Measurements from ENCODE around the gene CXCL8. TPM values are rescaled to one million over a fixed set of nuclear protein-coding genes. Genes with fewer than 3 reads are reported as not detected.

Gene CXCL8
- total and polyA plus RNA-seq, 4 donors: 0.33 to 3.8 (median 1.1) TPM

GRCh38 chr4:73780243-73780642 is 39.9 kb downstream of the CXCL8 start (continued):
- TF ChIP-seq CTCF (IDR thresholded peaks at IDR 0.05; ENCODE audit: low read depth, low read length, missing input control): no peak
- TF ChIP-seq, protein P1, sequence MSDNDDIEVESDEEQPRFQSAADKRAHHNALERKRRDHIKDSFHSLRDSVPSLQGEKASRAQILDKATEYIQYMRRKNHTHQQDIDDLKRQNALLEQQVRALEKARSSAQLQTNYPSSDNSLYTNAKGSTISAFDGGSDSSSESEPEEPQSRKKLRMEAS (IDR thresholded peaks at IDR 0.05): no peak
- no peak for TF ChIP-seq HNF4A (conservative IDR thresholded peaks at IDR 0.05)
- no peak for TF ChIP-seq NR2F2 (IDR thresholded peaks at IDR 0.05)
- TF ChIP-seq FOXA2 (IDR thresholded peaks at IDR 0.05): no peak

DNA sequence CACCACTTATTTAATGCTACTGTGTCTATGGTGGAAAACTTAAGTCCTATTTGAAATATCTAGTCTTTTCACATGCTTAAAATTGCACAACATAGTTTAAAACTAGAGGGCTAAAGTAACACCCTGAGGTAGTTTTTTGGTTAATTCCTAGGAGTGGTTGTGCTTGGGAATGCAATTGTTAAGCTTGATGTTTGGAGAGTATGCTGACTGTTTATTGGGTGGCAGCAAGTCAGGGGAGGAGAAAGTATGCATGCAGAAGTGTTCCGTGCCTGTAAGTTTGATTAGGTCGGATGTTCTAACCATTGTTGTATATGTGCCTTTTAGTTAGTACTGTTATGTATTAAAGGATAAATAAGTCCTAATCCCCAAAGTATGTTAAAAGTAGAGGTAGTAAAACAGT is 40.5 kb downstream of the CXCL8 start:
- 71% methylated on average over 2 of the region's 2 CpGs for WGBS
- Histone ChIP-seq H3K9ac (ENCODE audit: low read depth in 1 of 2, low read length in 2 of 2) (no peak overlapping the region), H3K27me3 (ENCODE audit: control insufficient read depth in 4 of 4, insufficient read depth in 4 of 4, low read length in 3 of 4) (no peaks in the 10 kb centered on the region), H3K4me1 (ENCODE audit: control insufficient read depth in 4 of 4, insufficient read depth in 4 of 4, low read length in 3 of 4) (peaks cover 0 to 8% (median 8%) of the 10 kb centered on the region in 4 donors), H3K36me3 (ENCODE audit: control insufficient read depth in 4 of 4, insufficient read depth in 3 of 4, low read depth in 1 of 4, low read length in 3 of 4) (no peaks in the 10 kb centered on the region), H3K4me3 (ENCODE audit: low read depth in 1 of 3, low read length in 3 of 3) (no peak overlapping the region), H3K9me3 (ENCODE audit: control insufficient read depth in 4 of 4, low read length in 3 of 4) (no peaks in the 10 kb centered on the region), H3K27ac (ENCODE audit: low read depth in 1 of 2, low read length in 2 of 2) (no peak overlapping the region)
- TF ChIP-seq EGR1 (IDR thresholded peaks at IDR 0.05; ENCODE audit: low read depth in 2 of 2): no peak
- TF ChIP-seq CTCF (IDR thresholded peaks at IDR 0.05; ENCODE audit: low read depth, low read length, missing input control): no peak
- no peak for TF ChIP-seq SP1 (IDR thresholded peaks at IDR 0.05)
- TF ChIP-seq, protein P1 (IDR thresholded peaks at IDR 0.05): no peak
- no peak for TF ChIP-seq ATF3 (IDR thresholded peaks at IDR 0.05)
- TF ChIP-seq HNF4G (IDR thresholded peaks at IDR 0.05): no peak
- no peak for TF ChIP-seq REST (IDR thresholded peaks at IDR 0.05)
- no peak for TF ChIP-seq HNF4A (conservative IDR thresholded peaks at IDR 0.05)
- TF ChIP-seq, protein P2, sequence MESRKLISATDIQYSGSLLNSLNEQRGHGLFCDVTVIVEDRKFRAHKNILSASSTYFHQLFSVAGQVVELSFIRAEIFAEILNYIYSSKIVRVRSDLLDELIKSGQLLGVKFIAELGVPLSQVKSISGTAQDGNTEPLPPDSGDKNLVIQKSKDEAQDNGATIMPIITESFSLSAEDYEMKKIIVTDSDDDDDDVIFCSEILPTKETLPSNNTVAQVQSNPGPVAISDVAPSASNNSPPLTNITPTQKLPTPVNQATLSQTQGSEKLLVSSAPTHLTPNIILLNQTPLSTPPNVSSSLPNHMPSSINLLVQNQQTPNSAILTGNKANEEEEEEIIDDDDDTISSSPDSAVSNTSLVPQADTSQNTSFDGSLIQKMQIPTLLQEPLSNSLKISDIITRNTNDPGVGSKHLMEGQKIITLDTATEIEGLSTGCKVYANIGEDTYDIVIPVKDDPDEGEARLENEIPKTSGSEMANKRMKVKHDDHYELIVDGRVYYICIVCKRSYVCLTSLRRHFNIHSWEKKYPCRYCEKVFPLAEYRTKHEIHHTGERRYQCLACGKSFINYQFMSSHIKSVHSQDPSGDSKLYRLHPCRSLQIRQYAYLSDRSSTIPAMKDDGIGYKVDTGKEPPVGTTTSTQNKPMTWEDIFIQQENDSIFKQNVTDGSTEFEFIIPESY (IDR thresholded peaks at IDR 0.05): no peak
- TF ChIP-seq TAF1 (conservative IDR thresholded peaks at IDR 0.05): no peak
- TF ChIP-seq GABPA (IDR thresholded peaks at IDR 0.05 in 1 of 2, conservative IDR thresholded peaks at IDR 0.05 in 1 of 2): no peak
- DNase-seq (ENCODE audit: low spot score): no peak

Measured in liver (tissue), 9 donors.